IMR-90 (cell line): ENCODE results near the gene AGPS. TPM values are rescaled to one million over a fixed set of nuclear protein-coding genes. Genes with fewer than 3 reads are reported as not detected.
A peak's percentile ranks its signal among the peaks of the same experiment; 100 is the strongest.

Source experiments
- ATAC-seq: fragments of 200-7000 bp; cut with Tn5 transposase; 2 replicates; pipeline ENCODE4 v1.9.1; 2020; ENCODE audit warnings: low read depth, mild to moderate bottlenecking, moderate library complexity
- BruUV-seq: library from RNA; stranded (reverse); fragments of 400-500 nt; replicated peaks from 2 replicates; lab custom pipeline; 2021; lab: Mats Ljungman, UMichigan
- CTCF ChIA-PET: fragments of 300-600 bp; formaldehyde crosslinking; extraction: SDS; loops from one replicate; lab custom pipeline; 2021; ENCODE audit warnings: antibody characterized with exemption; lab: Yijun Ruan, JAX
- POLR2A ChIA-PET: fragments of 300-600 bp; sonication (Branson Sonifier 250); formaldehyde crosslinking; loops from one replicate; lab custom pipeline; 2022; ENCODE audit warnings: antibody characterized with exemption; ENCODE audit not compliant: unreplicated experiment; lab: Charles Lee
- DNase-seq: peaks from one replicate; pipeline ENCODE4 v3.0.0; 2013
- H2AFZ ChIP-seq: replicated peaks from 2 replicates; pipeline ENCODE3; 2013; ENCODE audit warnings: low read length, mild to moderate bottlenecking; ENCODE audit not compliant: poor library complexity
- H2AK5ac ChIP-seq: 2 replicates; pipeline ENCODE4 v1.6.1; 2013; ENCODE audit warnings: low read depth, low read length, inconsistent platforms
- H2AK9ac ChIP-seq: replicated peaks from 2 replicates; pipeline ENCODE3; 2013; ENCODE audit warnings: mild to moderate bottlenecking, low read depth, low read length, moderate library complexity; ENCODE audit not compliant: poor library complexity
- H2BK120ac ChIP-seq: 2 replicates; pipeline ENCODE4 v1.6.1; 2013; ENCODE audit warnings: low read depth, low read length, inconsistent platforms
- H2BK15ac ChIP-seq: 3 replicates; pipeline ENCODE4 v1.6.1; 2013; ENCODE audit warnings: low read depth, low read length, inconsistent platforms
- H2BK20ac ChIP-seq: 2 replicates; pipeline ENCODE4 v1.6.1; 2013; ENCODE audit warnings: low read depth, mild to moderate bottlenecking, inconsistent platforms, low read length, moderate library complexity
- H2BK5ac ChIP-seq: 2 replicates; pipeline ENCODE4 v1.6.1; 2013; ENCODE audit warnings: mild to moderate bottlenecking, low read depth, low read length, inconsistent platforms; ENCODE audit not compliant: poor library complexity, severe bottlenecking
- H3K14ac ChIP-seq: replicated peaks from 2 replicates; pipeline ENCODE4 v1.6.1; 2013; ENCODE audit warnings: low read depth, low read length, inconsistent platforms
- H3K18ac ChIP-seq: 2 replicates; pipeline ENCODE4 v1.6.1; 2013; ENCODE audit warnings: low read depth, low read length, control low read depth
- H3K23ac ChIP-seq: 2 replicates; pipeline ENCODE4 v1.6.1; 2013; ENCODE audit warnings: low read depth, low read length, inconsistent platforms
- H3K27ac ChIP-seq: 2 replicates; pipeline ENCODE4 v1.5.1; 2013; ENCODE audit warnings: mild to moderate bottlenecking, control low read depth, low read length; ENCODE audit not compliant: insufficient read depth
- H3K27me3 ChIP-seq: 2 replicates; pipeline ENCODE4 v1.6.1; 2013; ENCODE audit warnings: low read length; ENCODE audit not compliant: control insufficient read depth, insufficient read depth
- H3K36me3 ChIP-seq: 2 replicates; pipeline ENCODE4 v1.6.1; 2013; ENCODE audit warnings: low read length, mixed read lengths; ENCODE audit not compliant: control insufficient read depth, insufficient read depth
- H3K4ac ChIP-seq: 2 replicates; pipeline ENCODE4 v1.6.1; 2013; ENCODE audit warnings: low read depth, low read length, inconsistent platforms
- H3K4me1 ChIP-seq: 2 replicates; pipeline ENCODE4 v1.6.1; 2013; ENCODE audit warnings: low read length, mixed read lengths; ENCODE audit not compliant: control insufficient read depth, insufficient read depth
- H3K4me2 ChIP-seq: 2 replicates; pipeline ENCODE4 v1.6.1; 2013; ENCODE audit warnings: low read depth, mild to moderate bottlenecking, control low read depth, low read length, moderate library complexity
- H3K4me3 ChIP-seq: 2 replicates; pipeline ENCODE4 v1.5.1; 2013; ENCODE audit warnings: low read depth, mild to moderate bottlenecking, control low read depth, low read length, moderate library complexity; ENCODE audit not compliant: insufficient read depth
- H3K56ac ChIP-seq: 2 replicates; pipeline ENCODE4 v1.6.1; 2013; ENCODE audit warnings: low read length, inconsistent platforms; ENCODE audit not compliant: insufficient read depth; ENCODE audit errors: extremely low read depth
- H3K79me1 ChIP-seq, 2 experiments: 2 replicates each; pipeline ENCODE4 v1.6.1; 2013; ENCODE audit warnings: low read length in 2 of 2, inconsistent platforms in 1 of 2, low read depth in 1 of 2
- H3K9ac ChIP-seq: 2 replicates; pipeline ENCODE4 v1.6.1; 2013; ENCODE audit warnings: low read depth, low read length, control low read depth
- H3K9me1 ChIP-seq: 2 replicates; pipeline ENCODE4 v1.6.1; 2013; ENCODE audit warnings: low read length, inconsistent platforms; ENCODE audit not compliant: insufficient read depth
- H3K9me3 ChIP-seq: 2 replicates; pipeline ENCODE4 v1.6.1; 2013; ENCODE audit warnings: low read length; ENCODE audit not compliant: control insufficient read depth, insufficient read depth
- H4K20me1 ChIP-seq: 2 replicates; pipeline ENCODE4 v1.6.1; 2013; ENCODE audit warnings: low read length, inconsistent platforms; ENCODE audit not compliant: insufficient read depth
- H4K5ac ChIP-seq: 2 replicates; pipeline ENCODE4 v1.6.1; 2013; ENCODE audit warnings: mild to moderate bottlenecking, low read depth, low read length, control low read depth
- H4K8ac ChIP-seq, 2 experiments: 2 replicates each; pipeline ENCODE4 v1.6.1; 2013; ENCODE audit warnings: low read depth in 2 of 2, low read length in 2 of 2, control low read depth in 1 of 2, inconsistent platforms in 1 of 2
- H4K91ac ChIP-seq: 2 replicates; pipeline ENCODE4 v1.6.1; 2013; ENCODE audit warnings: low read depth, low read length, inconsistent platforms; ENCODE audit not compliant: insufficient read depth
- CEBPB ChIP-seq: IDR thresholded peaks from 2 replicates; pipeline ENCODE4 v1.6.1; 2012; ENCODE audit warnings: low read depth, low read length, improper control_type of control experiment
- CHD1 ChIP-seq: IDR thresholded peaks from 2 replicates; pipeline ENCODE4 v1.6.1; 2012; ENCODE audit warnings: low read depth, low read length, improper control_type of control experiment
- CTCF ChIP-seq: conservative IDR thresholded peaks from 2 replicates; pipeline ENCODE4 v1.5.1; 2012; ENCODE audit warnings: mild to moderate bottlenecking, low read depth, low read length, improper control_type of control experiment
- FOS ChIP-seq: fragments of 150-350 bp; IDR thresholded peaks from 2 replicates; pipeline ENCODE4 v1.6.1; 2016; ENCODE audit warnings: low read depth, low read length
- MAZ ChIP-seq: IDR thresholded peaks from 2 replicates; pipeline ENCODE4 v1.6.1; 2012; ENCODE audit warnings: low read depth, mild to moderate bottlenecking, low read length, improper control_type of control experiment, moderate library complexity, borderline replicate concordance
- SMC3 ChIP-seq: fragments of 150-350 bp; IDR thresholded peaks from 2 replicates; pipeline ENCODE4 v1.6.1; 2016; ENCODE audit warnings: low read depth, mild to moderate bottlenecking, antibody characterized with exemption, low read length, moderate library complexity
- WGBS, 2 experiments: methylation state at CpG; one replicate each; pipeline versions ENCODE4 v1.1.5 to v1.1.7; 2013; ENCODE audit warnings: missing lambda C conversion rate in 2 of 2; ENCODE audit not compliant: insufficient read length in 1 of 2; ENCODE audit errors: extremely low coverage in 2 of 2; 5-methylcytosine and 5-hydroxymethylcytosine counted together
- dilution Hi-C: fragments of 300-500 bp; cut with HindIII; formaldehyde crosslinking; loops from one replicate; pipeline ENCODE4 v1.14.3; 2018; ENCODE audit warnings: low sequenced_read_pairs; ENCODE audit not compliant: unreplicated experiment
- in situ Hi-C: fragments of 300-500 bp; cut with MboI; formaldehyde crosslinking; loops from 3 replicates; pipeline ENCODE4 v1.14.3; 2019; ENCODE audit warnings: low sequenced_read_pairs, inconsistent platforms, mixed read lengths
- intact Hi-C: fragments of 100-400 bp; cut with micrococcal nuclease; formaldehyde crosslinking; loops from 2 replicates; pipeline ENCODE4 v1.10.0; 2022
- polyA plus RNA-seq, 3 experiments: library from polyadenylated mRNA; depleted of rRNA; stranded (reverse); fragments of >200 nt; gene quantifications; 2 replicates each; pipeline ENCODE4 v1.2.3, GENCODE V29; 2012; ENCODE audit warnings: low replicate concordance in 1 of 3
- total RNA-seq: library from RNA; depleted of rRNA; stranded (reverse); fragments of >200 nt; gene quantifications from 2 replicates; pipeline ENCODE4 v1.2.3, GENCODE V29; 2012

Gene AGPS
- total and polyA plus RNA-seq, 2 of the 4 experiments (the other 2 are of a cell fraction) = 6.6 to 18.6 TPM

- peak; percentile 3 for DNase-seq
- H2AFZ ChIP-seq = no peak overlapping the region
- peaks cover 0 to 11% of the 10 kb centered on the region in 2 experiments; a peak in 2 of 4 replicates for H3K79me1 ChIP-seq
- no peak overlapping the region for H2BK20ac ChIP-seq
- no peak overlapping the region for H4K5ac ChIP-seq
- WGBS, 2 experiments = 92% methylated on average over 6 of the region's 17 CpGs; no CpG with 5 or more reads in 1 of the 2 experiments
- POLR2A ChIA-PET = no interaction called here
- H3K18ac ChIP-seq = no peak overlapping the region
- H3K4me2 ChIP-seq = no peak overlapping the region
- no peak overlapping the region for H2BK120ac ChIP-seq
- H2AK5ac ChIP-seq = no peak overlapping the region
- no peak overlapping the region for H2BK5ac ChIP-seq
- peaks cover 11% of the 10 kb centered on the region; the same call in 1 of the 2 replicates for H3K36me3 ChIP-seq
- peak; percentile 21; the same call in 1 of the 2 replicates for ATAC-seq
- H2BK15ac ChIP-seq = no peak overlapping the region
- CTCF ChIA-PET = no interaction called here
- H3K9ac ChIP-seq = no peak overlapping the region
- no peak overlapping the region for H2AK9ac ChIP-seq
- H3K4ac ChIP-seq = no peak overlapping the region
- no peaks in the 10 kb centered on the region; the same call in 1 of the 2 replicates for H3K4me1 ChIP-seq
- no peak overlapping the region for H3K56ac ChIP-seq
- dilution Hi-C loops = no loop called here
- no peaks in the 10 kb centered on the region for H3K27me3 ChIP-seq
- no peaks in the 10 kb centered on the region for H3K9me3 ChIP-seq
- in situ Hi-C loops = no loop called here
- no peak overlapping the region for H3K23ac ChIP-seq
- no peak overlapping the region for H4K8ac ChIP-seq
- no peak overlapping the region for H3K4me3 ChIP-seq
- no peak overlapping the region for H3K27ac ChIP-seq
- no peak for TF ChIP-seq MAZ
- no peak for TF ChIP-seq FOS
- no peak for TF ChIP-seq CTCF
- TF ChIP-seq SMC3 = no peak
- TF ChIP-seq CEBPB = no peak
- TF ChIP-seq CHD1 = no peak
- no peak overlapping the region for H3K14ac ChIP-seq
- no peaks in the 10 kb centered on the region; the same call in 1 of the 2 replicates for H4K20me1 ChIP-seq
- intact Hi-C loops = no loop called here
- BruUV-seq = no TSS peak
- H4K91ac ChIP-seq = no peak overlapping the region
- peaks cover 5% of the 10 kb centered on the region; the same call in 1 of the 2 replicates for H3K9me1 ChIP-seq
Measured at GRCh38 chr2:177466337-177467195, 74.0 kb downstream of the AGPS start.
